GM12891 (cell line): Measurements from ENCODE around the gene CDKN2B.

Source experiments
- POLR2A ChIP-seq: IDR thresholded peaks from 2 replicates; pipeline ENCODE4 v1.6.1; 2011; ENCODE audit warnings: low read depth, low read length, control low read depth
- POLR2AphosphoS5 ChIP-seq: IDR thresholded peaks from 2 replicates; pipeline ENCODE4 v1.6.1; 2011; ENCODE audit warnings: low read depth, low read length, control low read depth

DNA sequence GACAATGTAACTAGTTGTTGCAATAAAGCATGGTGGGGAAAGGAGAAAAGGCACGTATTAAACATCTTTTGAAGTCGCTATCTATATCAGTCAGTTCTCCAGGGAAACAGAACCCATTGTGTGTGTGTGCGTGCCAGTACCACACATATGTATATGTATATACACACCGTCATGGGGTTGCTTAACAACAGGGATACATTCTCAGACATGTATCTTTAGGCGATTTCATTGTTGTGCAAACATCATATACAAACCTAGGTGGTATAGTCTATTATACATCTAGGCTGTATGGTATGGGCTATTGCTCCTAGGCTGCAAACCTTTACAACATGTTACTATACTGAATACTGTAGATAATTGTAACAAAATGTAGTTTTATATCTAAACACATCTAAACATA lies 12.2 kb downstream of the CDKN2B start:
- TF ChIP-seq POLR2AphosphoS5 (no peak), POLR2A (no peak)
